Upper lobe of left lung (tissue), 6 donors: ENCODE measurements around the gene TBC1D1. TPM values are rescaled to one million over a fixed set of nuclear protein-coding genes. Genes with fewer than 3 reads are reported as not detected.

Source experiments
- ATAC-seq, 2 donors: fragments of 200-7000 bp; cut with Tn5 transposase; one replicate each; pipeline ENCODE4 v1.9.1; 2022; ENCODE audit warnings: mild to moderate bottlenecking in 2 of 2, moderate library complexity in 2 of 2; ENCODE audit not compliant: low FRiP score in 2 of 2
- DNase-seq, 2 donors: peaks; one replicate each; pipeline ENCODE4 v3.0.0-alpha.2; 2019 to 2020
- H3K27ac ChIP-seq, 4 donors: fragments of 200-600 bp; sonication (generic); one replicate each; pipeline ENCODE4 v1.5.1; 2016 to 2019
- H3K27me3 ChIP-seq, 4 donors: fragments of 200-600 bp; sonication (generic); one replicate each; pipeline ENCODE4 v1.5.1; 2017 to 2019
- H3K36me3 ChIP-seq, 4 donors: fragments of 200-600 bp; sonication (generic); one replicate each; pipeline ENCODE4 v1.5.1; 2016 to 2019
- H3K4me1 ChIP-seq, 4 donors: fragments of 200-600 bp; sonication (generic); one replicate each; pipeline ENCODE4 v1.5.1; 2018 to 2019
- H3K4me3 ChIP-seq, 4 donors: fragments of 200-600 bp; sonication (generic); one replicate each; pipeline ENCODE4 v1.5.1; 2017 to 2019; ENCODE audit warnings: mild to moderate bottlenecking in 2 of 4, moderate library complexity in 1 of 4
- H3K9me3 ChIP-seq, 4 donors: fragments of 200-600 bp; sonication (generic); one replicate each; pipeline ENCODE4 v1.5.1; 2018 to 2019
- CTCF ChIP-seq, 6 experiments: fragments of 450-650 bp in 4 of 6; fragments of 200-600 bp in 2 of 6; sonication (generic) in 2 of 6; IDR thresholded peaks; one replicate each; pipeline ENCODE4 v1.5.1; 2016 to 2019; ENCODE audit warnings: antibody characterized with exemption in 6 of 6
- EP300 ChIP-seq, 4 donors: sonication (generic); formaldehyde crosslinking; IDR thresholded peaks; one replicate each; pipeline ENCODE4 v1.5.1; 2017; ENCODE audit warnings: antibody characterized with exemption in 4 of 4, control low read depth in 2 of 4
- POLR2A ChIP-seq, 4 donors: fragments of 450-650 bp; IDR thresholded peaks; one replicate each; pipeline ENCODE4 v1.5.1; 2016 to 2017; ENCODE audit warnings: antibody characterized with exemption in 4 of 4, mild to moderate bottlenecking in 2 of 4
- POLR2AphosphoS5 ChIP-seq, 2 donors: sonication (generic); formaldehyde crosslinking; IDR thresholded peaks; one replicate each; pipeline ENCODE4 v1.5.1; 2017; ENCODE audit warnings: antibody characterized with exemption in 2 of 2
- WGBS, 2 donors: methylation state at CpG; one replicate each; pipeline ENCODE4 v1.1.5; 2017 to 2018; 5-methylcytosine and 5-hydroxymethylcytosine counted together
- total RNA-seq, 6 donors: library from RNA; depleted of rRNA in 4 of 6; stranded (reverse); fragments of >200 nt in 4 of 6; gene quantifications; one replicate each; pipeline versions ENCODE4 v1.1.0 to v1.2.1, GENCODE V29; 2016 to 2021
- donor health status: DM: no; HTN: no; CAD: no; lungs with moderate emphysema.
- donor health status: DM: no; HTN: yes; CAD: no; lungs with severe emphysema.

TBC1D1 gene
- total RNA-seq, 6 donors from 2014 or later, result 45.1 to 68.1 (median 58.0) TPM

DNA sequence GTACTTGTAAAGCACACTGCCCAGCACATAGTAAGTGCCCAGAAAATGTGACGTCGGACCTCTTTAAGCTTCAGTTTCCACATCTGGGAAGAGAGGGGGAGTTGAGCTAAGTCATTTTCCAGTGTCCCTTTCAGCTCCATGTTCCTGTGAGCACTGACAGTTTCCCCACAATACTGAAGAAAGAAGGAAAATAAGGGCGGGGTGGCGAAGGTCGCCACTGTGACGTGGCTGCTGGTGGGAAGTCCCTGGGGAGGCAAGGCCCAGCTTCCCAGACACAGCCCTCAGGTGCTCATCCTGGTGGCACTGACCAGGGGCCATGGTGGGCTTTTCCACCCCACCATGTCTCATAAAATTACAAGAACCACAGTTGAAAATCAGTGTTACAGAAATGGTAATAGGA, 191.1 kb downstream of the TBC1D1 start:
- Histone ChIP-seq H3K36me3 (peaks cover 0 to 12% (median 0%) of the 10 kb centered on the region in 4 donors), H3K9me3 (no peaks in the 10 kb centered on the region), H3K27ac (peak overlapping the region in 3 of 4 donors; percentile 56 to 72 (median 56)), H3K4me1 (peaks cover 12 to 24% (median 21%) of the 10 kb centered on the region in 4 donors), H3K4me3 (no peak overlapping the region), H3K27me3 (no peaks in the 10 kb centered on the region)
- WGBS, 2 donors, result 90 to 96% methylated on average over 6 of the region's 6 CpGs
- ATAC-seq (no peak), DNase-seq (no peak)
- TF ChIP-seq EP300 (IDR thresholded peaks at IDR 0.05) (no peak), POLR2A (IDR thresholded peaks at IDR 0.05) (no peak), POLR2AphosphoS5 (IDR thresholded peaks at IDR 0.05) (no peak), CTCF (IDR thresholded peaks at IDR 0.05) (no peak)

DNA sequence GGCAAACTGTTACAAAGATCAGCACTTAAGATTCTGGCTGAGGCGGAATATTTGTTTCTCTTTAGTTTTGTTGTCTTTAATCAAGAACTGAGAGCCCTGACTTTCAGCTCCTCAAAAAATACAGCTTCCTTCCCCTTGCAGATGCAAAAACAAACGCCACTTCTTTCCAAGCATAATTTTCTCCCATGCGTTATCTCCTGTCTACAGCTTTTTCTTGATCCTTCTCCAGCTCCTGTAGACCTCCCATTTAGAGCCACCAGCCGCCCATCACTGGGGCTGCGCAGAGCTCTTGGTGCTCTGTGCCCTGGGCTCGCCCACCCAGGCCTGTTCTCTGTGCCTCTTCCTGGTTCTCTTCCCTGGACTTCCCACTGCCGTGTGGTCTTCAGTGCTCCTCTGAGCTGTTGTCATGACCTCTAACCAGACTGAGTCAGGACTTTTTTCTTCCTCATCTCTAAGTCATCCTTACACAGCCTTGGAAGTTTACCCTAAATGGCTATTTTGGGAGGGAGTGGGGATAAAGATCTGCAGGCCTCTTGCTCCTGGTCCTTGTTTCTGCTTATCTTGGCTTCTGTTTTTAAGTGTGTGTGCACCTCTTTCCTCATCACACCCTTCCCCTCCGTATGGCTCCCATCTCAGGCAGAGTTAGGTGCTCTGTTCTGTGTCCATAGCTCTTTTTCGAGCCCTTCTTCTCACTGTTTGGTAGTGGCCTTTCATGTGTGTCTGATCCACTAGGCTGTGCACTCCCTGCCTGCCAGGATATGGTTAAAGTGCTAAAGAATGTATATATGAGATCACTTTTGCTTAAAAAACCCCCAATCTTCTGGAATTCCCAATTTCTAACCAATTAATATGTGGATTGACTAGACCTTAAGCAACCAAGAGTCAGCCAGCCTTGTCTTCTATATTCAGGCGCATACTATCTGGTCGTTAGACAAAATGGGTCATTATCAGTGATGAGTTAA, 191.8 kb downstream of the TBC1D1 start:
- WGBS, 2 donors, result 83 to 85% methylated on average over 11 of the region's 11 CpGs
- H3K4me3 ChIP-seq, result no peak overlapping the region
- TF ChIP-seq POLR2AphosphoS5 (IDR thresholded peaks at IDR 0.05), result peak in 1 of 2 donors; percentile 26
- TF ChIP-seq POLR2A (IDR thresholded peaks at IDR 0.05), result peak in 1 of 4 donors; percentile 42
- no peak for TF ChIP-seq CTCF (IDR thresholded peaks at IDR 0.05)
- TF ChIP-seq EP300 (IDR thresholded peaks at IDR 0.05), result no peak
- H3K27me3 ChIP-seq, result no peaks in the 10 kb centered on the region
- H3K27ac ChIP-seq, result peak overlapping the region in 3 of 4 donors; percentile 56 to 72 (median 61)
- no peaks in the 10 kb centered on the region for H3K9me3 ChIP-seq
- H3K4me1 ChIP-seq, result peaks cover 12 to 24% (median 21%) of the 10 kb centered on the region in 4 donors
- DNase-seq, result peak in 1 of 2 donors; percentile 30
- H3K36me3 ChIP-seq, result peaks cover 0 to 12% (median 0%) of the 10 kb centered on the region in 4 donors
- peak; percentile 47 to 67 for ATAC-seq

GRCh38 chr4:38084877-38085711, 194.2 kb downstream of the TBC1D1 start:
- Histone ChIP-seq H3K9me3 (no peaks in the 10 kb centered on the region), H3K36me3 (peaks cover 0 to 12% (median 2%) of the 10 kb centered on the region in 4 donors), H3K4me1 (peaks cover 3 to 8% (median 7%) of the 10 kb centered on the region in 4 donors), H3K27me3 (no peaks in the 10 kb centered on the region), H3K27ac (no peak overlapping the region), H3K4me3 (no peak overlapping the region)
- DNase-seq (no peak), ATAC-seq (peak in 1 of 2 donors; percentile 45)
- 82 to 85% methylated on average over 10 to 13 of the region's 13 CpGs for WGBS, 2 donors
- no peak for TF ChIP-seq POLR2AphosphoS5 (IDR thresholded peaks at IDR 0.05)
- no peak for TF ChIP-seq POLR2A (IDR thresholded peaks at IDR 0.05)
- no peak for TF ChIP-seq CTCF (IDR thresholded peaks at IDR 0.05)
- TF ChIP-seq EP300 (IDR thresholded peaks at IDR 0.05), result no peak

GRCh38 chr4:38085751-38086150, 194.9 kb downstream of the TBC1D1 start:
- Histone ChIP-seq H3K4me3 (no peak overlapping the region), H3K4me1 (peaks cover 3 to 8% (median 7%) of the 10 kb centered on the region in 4 donors), H3K9me3 (no peaks in the 10 kb centered on the region), H3K36me3 (peaks cover 0 to 18% (median 3%) of the 10 kb centered on the region in 4 donors), H3K27me3 (no peaks in the 10 kb centered on the region), H3K27ac (no peak overlapping the region)
- DNase-seq (no peak), ATAC-seq (no peak)
- no peak for TF ChIP-seq POLR2AphosphoS5 (IDR thresholded peaks at IDR 0.05)
- no peak for TF ChIP-seq POLR2A (IDR thresholded peaks at IDR 0.05)
- 71 to 72% methylated on average over 4 of the region's 4 CpGs for WGBS, 2 donors
